ENCODE data around the gene MANBA.
A peak's percentile ranks its signal among the peaks of the same experiment; 100 is the strongest.

Gene MANBA

GRCh38 chr4:102599455-102599854 is 161.3 kb downstream of the MANBA start:
- no peak for DNase-seq (ENCODE audit: low read depth in 2 of 2)
- no peak overlapping the region for H3K4me3 ChIP-seq (replicated peaks in 1 of 2; ENCODE audit: low read depth in 2 of 2, low read length in 2 of 2)
- no peak for TF ChIP-seq CTCF (IDR thresholded peaks at IDR 0.05; ENCODE audit: low read depth, low read length)

- DNase-seq (ENCODE audit: low read depth in 2 of 2) = peak in 1 of 2 donors; percentile 67
- H3K4me3 ChIP-seq (replicated peaks in 1 of 2; ENCODE audit: low read depth in 2 of 2, low read length in 2 of 2) = no peak overlapping the region
- TF ChIP-seq CTCF (IDR thresholded peaks at IDR 0.05; ENCODE audit: low read depth, low read length) = no peak
Measured at GRCh38 chr4:102598762-102599374, 161.9 kb downstream of the MANBA start.

- peak; percentile 25 to 45 for DNase-seq (ENCODE audit: low read depth in 2 of 2)
- no peak overlapping the region for H3K4me3 ChIP-seq (replicated peaks in 1 of 2; ENCODE audit: low read depth in 2 of 2, low read length in 2 of 2)
- no peak for TF ChIP-seq CTCF (IDR thresholded peaks at IDR 0.05; ENCODE audit: low read depth, low read length)
Measured at GRCh38 chr4:102598086-102598761, 162.5 kb downstream of the MANBA start.

GRCh38 chr4:102596532-102596931 is 164.2 kb downstream of the MANBA start:
- TF ChIP-seq CTCF (IDR thresholded peaks at IDR 0.05; ENCODE audit: low read depth, low read length) = no peak
- no peak overlapping the region for H3K4me3 ChIP-seq (replicated peaks in 1 of 2; ENCODE audit: low read depth in 2 of 2, low read length in 2 of 2)
- no peak for DNase-seq (ENCODE audit: low read depth in 2 of 2)

GRCh38 chr4:102594000-102594399 is 166.8 kb downstream of the MANBA start:
- H3K4me3 ChIP-seq (replicated peaks in 1 of 2; ENCODE audit: low read depth in 2 of 2, low read length in 2 of 2) = no peak overlapping the region
- DNase-seq (ENCODE audit: low read depth in 2 of 2) = no peak
- TF ChIP-seq CTCF (IDR thresholded peaks at IDR 0.05; ENCODE audit: low read depth, low read length) = no peak

- no peak overlapping the region for H3K4me3 ChIP-seq (replicated peaks in 1 of 2; ENCODE audit: low read depth in 2 of 2, low read length in 2 of 2)
- no peak for DNase-seq (ENCODE audit: low read depth in 2 of 2)
- no peak for TF ChIP-seq CTCF (IDR thresholded peaks at IDR 0.05; ENCODE audit: low read depth, low read length)
Measured at GRCh38 chr4:102593147-102593546, 167.6 kb downstream of the MANBA start.

Measured in cardiac fibroblast (primary cell).